ENCODE measurements around the gene GRIN2A.

DNA sequence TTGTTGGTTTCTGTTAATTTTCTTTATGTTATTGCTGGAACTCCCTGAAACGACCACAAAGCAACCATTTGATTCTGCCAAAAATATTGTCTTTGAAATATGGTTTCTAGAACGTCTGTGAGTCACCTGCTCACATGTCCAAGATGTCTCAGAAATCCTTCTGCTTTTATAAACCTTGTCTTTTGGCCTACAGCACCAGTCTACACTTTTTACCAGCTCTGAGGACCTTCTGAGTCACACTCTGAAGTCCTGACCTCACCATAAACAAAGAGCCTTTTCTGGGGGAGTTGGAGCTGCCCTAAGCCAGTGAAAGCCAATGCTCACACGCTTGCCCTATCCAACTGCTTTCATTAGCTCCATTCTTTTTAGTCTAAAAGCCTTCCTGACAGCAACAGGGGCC is 55.5 kb downstream of the GRIN2A start:
- TF ChIP-seq POLR2A (IDR thresholded peaks at IDR 0.05): no peak
- TF ChIP-seq, protein P1, sequence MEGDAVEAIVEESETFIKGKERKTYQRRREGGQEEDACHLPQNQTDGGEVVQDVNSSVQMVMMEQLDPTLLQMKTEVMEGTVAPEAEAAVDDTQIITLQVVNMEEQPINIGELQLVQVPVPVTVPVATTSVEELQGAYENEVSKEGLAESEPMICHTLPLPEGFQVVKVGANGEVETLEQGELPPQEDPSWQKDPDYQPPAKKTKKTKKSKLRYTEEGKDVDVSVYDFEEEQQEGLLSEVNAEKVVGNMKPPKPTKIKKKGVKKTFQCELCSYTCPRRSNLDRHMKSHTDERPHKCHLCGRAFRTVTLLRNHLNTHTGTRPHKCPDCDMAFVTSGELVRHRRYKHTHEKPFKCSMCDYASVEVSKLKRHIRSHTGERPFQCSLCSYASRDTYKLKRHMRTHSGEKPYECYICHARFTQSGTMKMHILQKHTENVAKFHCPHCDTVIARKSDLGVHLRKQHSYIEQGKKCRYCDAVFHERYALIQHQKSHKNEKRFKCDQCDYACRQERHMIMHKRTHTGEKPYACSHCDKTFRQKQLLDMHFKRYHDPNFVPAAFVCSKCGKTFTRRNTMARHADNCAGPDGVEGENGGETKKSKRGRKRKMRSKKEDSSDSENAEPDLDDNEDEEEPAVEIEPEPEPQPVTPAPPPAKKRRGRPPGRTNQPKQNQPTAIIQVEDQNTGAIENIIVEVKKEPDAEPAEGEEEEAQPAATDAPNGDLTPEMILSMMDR (IDR thresholded peaks at IDR 0.05): no peak

All from adrenal gland (tissue), 5 donors.